Activated naive CD4-positive, alpha-beta T cell treated with anti-CD3 and anti-CD28 coated beads, Interleukin-2, amount 10 ng/mL, durations not matched to agents 7 days and 5 days (primary cell): ENCODE results near the gene LIPH.
A peak's percentile ranks its signal among the peaks of the same experiment; 100 is the strongest.
"Not testable (repeated sequence)": the region's sequence is repeated elsewhere in the genome, so short reads cannot be mapped to it uniquely, and the experiment has no call there.

Experiments
- CTCF ChIA-PET: fragments of 350-600 bp; sonication (Branson Sonifier 250); formaldehyde crosslinking; loops from one replicate; lab custom pipeline; 2021; ENCODE audit warnings: antibody characterized with exemption; lab: Charles Lee
- DNase-seq: peaks from one replicate; pipeline ENCODE4 v3.0.0-alpha.2; 2020
- H3K27ac Mint-ChIP-seq: one replicate; pipeline ENCODE4 v1.8.0; 2021; ENCODE audit warnings: mild to moderate bottlenecking, moderate library complexity, mixed read lengths
- H3K27me3 Mint-ChIP-seq: one replicate; pipeline ENCODE4 v1.8.0; 2021; ENCODE audit warnings: mild to moderate bottlenecking, mixed read lengths
- H3K36me3 Mint-ChIP-seq: one replicate; pipeline ENCODE4 v1.8.0; 2021; ENCODE audit warnings: mixed read lengths
- H3K4me1 Mint-ChIP-seq: one replicate; pipeline ENCODE4 v1.8.0; 2021; ENCODE audit warnings: mixed read lengths
- H3K4me3 Mint-ChIP-seq: one replicate; pipeline ENCODE4 v1.8.0; 2021; ENCODE audit warnings: mild to moderate bottlenecking, moderate library complexity, mixed read lengths
- H3K9me3 Mint-ChIP-seq: one replicate; pipeline ENCODE4 v1.8.0; 2021; ENCODE audit warnings: mixed read lengths

LIPH gene

DNA sequence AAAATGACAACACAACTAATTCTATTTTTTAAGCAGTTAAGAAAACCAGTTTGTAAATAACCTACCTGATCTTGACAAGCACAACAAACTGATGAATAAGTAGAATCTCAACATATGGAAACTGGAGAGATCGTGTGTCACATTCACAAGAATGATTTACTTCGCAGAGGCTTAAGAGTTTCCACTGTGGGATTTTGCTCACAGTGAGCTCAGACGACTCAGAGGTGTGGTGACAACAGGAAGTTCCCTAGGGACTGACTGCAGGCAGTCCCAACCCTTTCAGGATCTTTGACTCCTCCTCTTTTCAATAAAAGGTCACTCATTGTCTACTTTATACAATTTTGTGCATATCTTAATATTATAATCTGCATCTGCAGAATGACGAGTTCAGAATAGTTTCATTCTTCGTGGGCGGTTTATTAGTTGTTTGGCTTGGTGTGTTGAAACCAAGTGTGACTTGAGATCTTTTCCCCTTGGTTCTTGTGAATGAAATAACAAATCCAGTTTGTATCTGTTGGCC is at the start of gene LIPH:
LIPH (minus strand) TSS at position 231 of the 520 bp plus-strand sequence; CDS start at position 114, 117 bp downstream.
- CTCF ChIA-PET = interaction anchor here (1.2 kb wide), 1 partner anchor 92 kb away, joined by 3 read pairs; no protein-coding TSS in a partner anchor
- Mint-ChIP-seq H3K27ac (no peak within 1 kb of the TSS), H3K9me3 (no peaks in the 10 kb centered on the region), H3K27me3 (no peaks in the 10 kb centered on the region), H3K4me1 (peaks cover 2% of the 10 kb centered on the region), H3K4me3 (no peak within 1 kb of the TSS), H3K36me3 (no peaks in the 10 kb centered on the region)
- DNase-seq = no peak

DNA sequence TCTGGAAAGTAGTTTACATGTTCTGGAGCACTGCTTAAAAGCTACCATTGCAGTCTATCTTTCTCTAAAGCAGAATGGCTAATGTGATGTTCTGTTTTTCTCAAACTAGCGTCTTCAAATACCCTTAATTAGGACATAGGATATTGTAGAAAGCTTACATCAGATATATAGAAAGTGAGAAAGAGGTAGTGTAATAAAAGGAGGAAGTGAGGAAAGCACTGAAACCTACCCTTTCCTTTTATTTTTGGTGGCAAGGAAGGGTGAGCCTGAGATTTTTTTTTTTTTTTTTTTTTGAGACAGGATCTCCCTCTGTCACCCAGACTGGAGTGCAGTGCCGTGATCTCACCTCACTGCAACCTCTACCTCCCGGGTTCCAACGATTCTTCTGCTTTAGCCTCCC is 43.1 kb upstream of the LIPH start:
- Mint-ChIP-seq H3K9me3 (no peaks in the 10 kb centered on the region), H3K27ac (no peak overlapping the region), H3K4me3 (no peak overlapping the region), H3K27me3 (no peaks in the 10 kb centered on the region), H3K36me3 (peaks cover 17% of the 10 kb centered on the region), H3K4me1 (peaks cover 7% of the 10 kb centered on the region)
- no peak for DNase-seq
- CTCF ChIA-PET = no interaction called here

DNA sequence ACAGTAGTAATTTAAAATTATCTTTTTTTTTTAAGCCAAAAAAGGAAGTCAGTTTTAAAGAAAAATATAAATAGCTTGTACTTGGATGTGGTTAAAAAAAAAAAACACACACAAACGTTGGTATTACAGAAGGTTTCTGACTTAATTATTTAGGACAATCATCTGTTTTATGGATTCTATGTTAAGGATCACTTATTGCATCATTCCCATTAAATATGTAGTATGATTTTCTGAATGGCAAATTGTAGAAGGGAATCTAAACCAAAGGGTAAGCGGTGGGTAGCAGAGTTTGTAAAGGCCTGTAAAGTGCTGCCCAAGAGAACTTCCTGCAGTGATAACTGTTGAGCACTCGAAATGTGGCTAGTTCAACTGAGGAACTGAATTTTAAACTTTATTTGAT is 41.7 kb upstream of the LIPH start:
- Mint-ChIP-seq H3K9me3 (no peaks in the 10 kb centered on the region), H3K27ac (no peak overlapping the region), H3K36me3 (peaks cover 12% of the 10 kb centered on the region), H3K27me3 (no peaks in the 10 kb centered on the region), H3K4me1 (peaks cover 9% of the 10 kb centered on the region), H3K4me3 (no peak overlapping the region)
- CTCF ChIA-PET = no interaction called here
- no peak for DNase-seq

DNA sequence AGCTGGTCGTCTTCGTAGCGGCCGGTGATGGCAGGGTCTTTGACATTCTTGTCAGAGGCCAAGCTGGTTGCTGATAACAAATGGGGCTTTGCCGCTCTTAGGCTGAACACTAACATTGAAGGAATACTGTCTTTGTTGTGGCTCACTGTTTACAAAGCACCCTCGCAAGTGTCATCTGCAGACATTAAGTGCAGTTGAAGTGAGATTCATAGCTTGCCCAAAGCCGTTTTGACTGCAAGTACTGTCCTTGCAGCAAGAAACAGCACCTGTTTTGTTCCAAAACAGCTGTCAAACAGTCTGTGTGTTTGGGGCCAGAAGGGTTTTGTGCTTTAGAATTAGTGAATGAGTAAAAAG is 34.3 kb upstream of the LIPH start:
- Mint-ChIP-seq H3K4me3 (peak overlapping the region; percentile 77), H3K27ac (peak overlapping the region; percentile 89), H3K9me3 (no peaks in the 10 kb centered on the region), H3K27me3 (peaks cover 6% of the 10 kb centered on the region), H3K36me3 (peaks cover 4% of the 10 kb centered on the region), H3K4me1 (peaks cover 34% of the 10 kb centered on the region)
- CTCF ChIA-PET = interaction anchor here (0.6 to 2.2 kb wide), 7 partner anchors 10 to 605 kb away, joined by 3 to 11 read pairs (median 3); no protein-coding TSS in a partner anchor
- DNase-seq = no peak

DNA sequence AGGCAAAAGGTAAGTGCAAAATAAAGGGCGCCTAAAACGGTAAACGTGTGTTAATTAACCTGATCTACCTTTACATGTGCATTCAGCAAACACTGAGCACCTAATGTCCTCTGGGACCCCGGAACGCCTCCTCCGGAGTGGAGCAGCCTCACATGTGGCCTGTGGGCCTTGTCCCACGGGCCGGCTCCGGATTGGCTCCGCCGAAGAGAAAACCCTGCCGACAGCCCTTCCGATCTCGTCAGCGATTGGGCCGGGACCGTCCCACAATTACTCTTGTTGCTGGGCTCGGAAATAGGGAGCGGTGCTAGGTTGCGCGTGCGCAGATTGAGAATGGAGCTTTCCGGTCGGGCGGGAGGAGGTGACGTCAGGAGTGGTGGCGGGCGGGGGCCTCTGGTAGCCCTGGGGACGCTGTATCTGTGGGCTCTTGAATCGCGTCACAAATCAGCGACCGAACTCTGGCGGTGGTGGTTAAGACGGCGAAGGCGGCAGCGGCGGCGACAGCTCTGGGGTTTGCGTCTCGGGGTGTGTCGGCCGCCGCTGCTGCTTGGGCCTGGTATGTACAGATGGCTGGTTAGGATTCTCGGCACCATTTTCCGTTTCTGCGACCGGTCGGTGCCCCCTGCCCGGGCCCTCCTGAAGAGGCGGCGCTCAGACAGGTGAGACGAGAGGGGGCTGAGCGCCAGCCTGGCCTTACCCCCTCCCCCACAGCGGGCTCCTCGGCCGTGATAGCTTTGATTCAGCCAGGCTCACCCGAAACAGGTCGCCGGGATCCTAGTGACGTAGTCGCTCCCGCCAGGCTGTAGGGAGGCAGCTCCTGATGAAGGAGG is 33.7 kb upstream of the LIPH start, which contains the start of gene SENP2:
SENP2 (plus strand) TSS at position 437 of the 827 bp plus-strand sequence; CDS start at position 556, 119 bp downstream.
- H3K36me3 Mint-ChIP-seq = peaks cover 4% of the 10 kb centered on the region
- H3K4me1 Mint-ChIP-seq = peaks cover 34% of the 10 kb centered on the region

DNA sequence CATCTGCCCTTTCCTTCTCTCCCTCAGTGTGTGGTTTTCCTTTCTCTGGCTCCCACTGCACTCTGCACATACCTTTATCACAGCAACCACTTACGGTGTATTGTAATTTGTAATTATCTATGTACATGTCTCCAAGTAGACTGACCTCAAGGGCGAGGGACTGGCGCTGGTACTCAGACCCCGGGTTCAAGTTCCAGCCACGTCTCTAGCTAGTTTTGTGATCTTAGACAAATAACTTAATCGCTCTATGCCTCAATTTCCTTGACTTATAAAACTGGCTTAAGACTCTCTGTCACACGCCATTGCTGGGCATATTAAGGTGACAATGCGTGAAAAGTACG is 33.1 kb upstream of the LIPH start:
- Mint-ChIP-seq H3K27ac (peak overlapping the region; percentile 89), H3K4me3 (peak overlapping the region; percentile 77), H3K4me1 (peaks cover 34% of the 10 kb centered on the region), H3K27me3 (peaks cover 6% of the 10 kb centered on the region), H3K9me3 (no peaks in the 10 kb centered on the region), H3K36me3 (peaks cover 2% of the 10 kb centered on the region)
- CTCF ChIA-PET = interaction anchor here (1.6 kb wide), 1 partner anchor 125 kb away, joined by 3 read pairs; no protein-coding TSS in a partner anchor
- no peak for DNase-seq

More for the DNA sequence above, 33.7 kb upstream of the LIPH start, which contains the start of gene SENP2:
- Mint-ChIP-seq H3K4me3 (peak within 1 kb of the TSS; percentile 77), H3K9me3 (no peaks in the 10 kb centered on the region), H3K27me3 (peaks cover 6% of the 10 kb centered on the region), H3K27ac (peak within 1 kb of the TSS; percentile 89)
- CTCF ChIA-PET = interaction anchor here (0.8 to 2.2 kb wide), 4 partner anchors 10 to 126 kb away, joined by 3 to 11 read pairs (median 4); no protein-coding TSS in a partner anchor
- peak; percentile 100 for DNase-seq

DNA sequence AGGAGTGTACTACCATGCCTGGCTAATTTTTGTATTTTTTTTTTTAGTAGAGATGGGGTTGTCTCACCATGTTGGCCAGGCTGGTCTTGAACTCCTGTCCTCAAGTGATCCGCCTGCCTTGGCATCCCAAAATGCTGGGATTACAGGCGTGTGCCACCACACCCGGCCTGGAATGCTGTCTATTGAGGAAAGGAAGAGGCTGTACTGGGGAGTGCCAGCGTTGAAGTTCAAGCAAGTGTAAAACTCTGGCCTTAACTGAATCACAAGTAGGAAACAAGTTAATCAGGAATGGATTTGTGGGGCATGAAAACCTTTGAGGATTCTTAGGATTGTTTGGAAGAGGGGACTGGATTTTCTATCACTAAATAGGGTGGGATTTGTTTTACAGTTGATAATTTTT is 32.3 kb upstream of the LIPH start:
- peaks cover 2% of the 10 kb centered on the region for H3K36me3 Mint-ChIP-seq
- H3K9me3 Mint-ChIP-seq = no peaks in the 10 kb centered on the region
- CTCF ChIA-PET = no interaction called here
- H3K4me1 Mint-ChIP-seq = peaks cover 34% of the 10 kb centered on the region
- DNase-seq = no peak
- peak overlapping the region; percentile 27 for H3K4me3 Mint-ChIP-seq
- peaks cover 6% of the 10 kb centered on the region for H3K27me3 Mint-ChIP-seq
- H3K27ac Mint-ChIP-seq = peak overlapping the region; percentile 89

DNA sequence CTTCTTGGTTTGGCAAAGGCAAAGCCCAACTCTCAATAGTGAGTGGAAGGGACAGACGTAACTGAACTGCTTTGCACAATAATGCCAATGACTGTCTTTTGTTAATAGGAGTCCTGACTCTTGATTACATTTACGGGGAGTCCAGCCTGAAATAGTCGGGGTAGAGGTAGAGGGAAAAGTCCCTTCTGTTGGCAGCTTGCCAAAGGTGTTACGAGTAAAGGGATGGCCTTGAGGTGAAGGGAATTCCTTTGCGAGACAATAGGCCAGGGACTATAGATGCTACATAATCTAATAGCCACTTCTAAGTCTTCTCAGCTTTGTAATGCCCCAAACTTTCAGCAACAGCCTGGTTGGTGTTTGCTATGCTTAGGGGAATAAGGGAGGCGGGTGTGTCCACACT is 31.5 kb upstream of the LIPH start:
- CTCF ChIA-PET = no interaction called here
- peaks cover 31% of the 10 kb centered on the region for H3K4me1 Mint-ChIP-seq
- H3K4me3 Mint-ChIP-seq = no peak overlapping the region
- H3K27me3 Mint-ChIP-seq = peaks cover 6% of the 10 kb centered on the region
- no peak overlapping the region for H3K27ac Mint-ChIP-seq
- DNase-seq = no peak
- H3K9me3 Mint-ChIP-seq = no peaks in the 10 kb centered on the region
- peaks cover 2% of the 10 kb centered on the region for H3K36me3 Mint-ChIP-seq

DNA sequence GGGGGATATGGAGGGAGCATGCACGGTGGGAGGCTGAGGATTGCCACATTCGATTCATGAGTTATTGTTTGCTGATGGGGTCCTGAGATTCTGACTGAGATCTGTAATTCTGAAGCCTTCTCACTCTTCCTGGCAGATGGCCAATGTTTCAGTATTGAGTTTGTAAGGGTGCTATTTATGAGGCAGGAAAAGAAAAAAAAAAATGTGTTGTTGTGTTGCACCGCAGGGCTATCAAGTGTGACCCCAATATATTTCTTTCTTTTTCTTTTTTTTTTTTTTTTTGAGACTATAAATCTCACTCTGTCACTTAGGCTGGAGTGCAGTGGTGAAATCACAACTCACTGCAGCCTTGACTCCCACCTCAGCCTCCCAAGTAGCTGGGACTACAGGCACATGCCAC is 30.5 kb upstream of the LIPH start:
- Mint-ChIP-seq H3K4me3 (no peak overlapping the region), H3K27ac (no peak overlapping the region), H3K9me3 (no peaks in the 10 kb centered on the region), H3K27me3 (peaks cover 6% of the 10 kb centered on the region), H3K36me3 (peaks cover 2% of the 10 kb centered on the region), H3K4me1 (peaks cover 24% of the 10 kb centered on the region)
- no peak for DNase-seq
- CTCF ChIA-PET = no interaction called here

DNA sequence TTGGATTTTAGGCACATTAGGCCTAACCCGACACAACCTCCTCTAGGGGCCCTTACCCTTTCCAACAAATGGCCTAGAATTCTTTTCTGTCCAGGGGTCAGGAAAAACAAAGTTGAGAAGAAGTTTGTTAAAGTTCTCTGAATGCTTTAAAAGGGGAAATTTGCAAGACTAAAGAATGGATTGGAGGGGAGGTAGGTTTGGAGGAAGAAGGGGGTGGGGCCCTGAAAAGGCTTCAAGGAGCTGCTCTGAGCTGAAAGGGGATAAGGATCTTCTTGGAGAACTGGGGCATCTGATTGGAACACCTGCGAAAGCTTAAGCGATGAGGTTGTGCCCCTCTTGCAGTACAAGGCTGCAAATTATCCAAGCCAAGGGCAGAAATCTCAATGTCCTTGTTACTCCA is 29.8 kb upstream of the LIPH start:
- DNase-seq = no peak
- peaks cover 21% of the 10 kb centered on the region for H3K4me1 Mint-ChIP-seq
- CTCF ChIA-PET = no interaction called here
- no peaks in the 10 kb centered on the region for H3K9me3 Mint-ChIP-seq
- H3K27me3 Mint-ChIP-seq = peaks cover 6% of the 10 kb centered on the region
- no peak overlapping the region for H3K27ac Mint-ChIP-seq
- no peak overlapping the region for H3K4me3 Mint-ChIP-seq
- H3K36me3 Mint-ChIP-seq = peaks cover 2% of the 10 kb centered on the region

DNA sequence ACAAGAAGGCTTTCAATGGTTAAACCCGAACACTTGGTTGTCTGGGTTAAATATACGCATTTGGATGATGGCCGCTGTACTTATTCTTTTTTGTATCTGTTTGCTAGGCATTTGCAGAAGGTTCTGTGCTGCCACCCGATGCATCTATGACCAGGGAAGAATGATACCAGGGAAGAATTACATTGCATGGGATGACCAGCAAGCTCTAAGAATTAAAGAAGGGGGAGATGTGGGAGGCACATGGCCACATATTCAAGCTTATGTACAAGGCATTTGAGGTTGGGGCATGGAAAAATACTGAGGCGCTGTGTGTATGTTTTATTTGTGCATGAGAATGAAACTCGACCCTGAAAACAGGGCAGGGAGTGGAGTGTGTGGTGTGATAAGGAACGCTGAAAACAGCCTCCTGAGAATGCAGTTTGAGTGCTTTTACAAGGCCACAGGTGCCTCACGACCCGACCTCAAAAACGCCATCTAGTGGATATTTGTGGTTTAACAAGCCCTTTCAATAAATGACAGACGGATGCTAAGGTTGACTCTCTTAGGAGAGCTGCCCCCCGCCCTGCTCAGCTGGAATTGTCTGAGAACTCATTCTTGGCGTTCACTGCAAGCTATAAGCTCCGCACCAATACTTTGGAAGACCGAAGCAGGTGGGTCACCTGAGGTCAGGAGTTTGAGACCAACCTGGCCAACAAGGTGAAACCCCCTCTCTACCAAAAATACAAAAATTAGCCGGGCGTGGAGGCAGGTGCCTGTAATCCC is 22.9 kb upstream of the LIPH start:
- CTCF ChIA-PET = interaction anchor here (0.9 to 2.1 kb wide), 12 partner anchors 12 to 222 kb away, joined by 3 to 18 read pairs (median 4); partner anchors contain the start of gene SENP2
- not testable (repeated sequence) for H3K27ac Mint-ChIP-seq, H3K27me3 Mint-ChIP-seq, H3K36me3 Mint-ChIP-seq, H3K4me1 Mint-ChIP-seq, H3K4me3 Mint-ChIP-seq
- peak; percentile 54 for DNase-seq
- peaks cover 14% of the 10 kb centered on the region for H3K9me3 Mint-ChIP-seq

DNA sequence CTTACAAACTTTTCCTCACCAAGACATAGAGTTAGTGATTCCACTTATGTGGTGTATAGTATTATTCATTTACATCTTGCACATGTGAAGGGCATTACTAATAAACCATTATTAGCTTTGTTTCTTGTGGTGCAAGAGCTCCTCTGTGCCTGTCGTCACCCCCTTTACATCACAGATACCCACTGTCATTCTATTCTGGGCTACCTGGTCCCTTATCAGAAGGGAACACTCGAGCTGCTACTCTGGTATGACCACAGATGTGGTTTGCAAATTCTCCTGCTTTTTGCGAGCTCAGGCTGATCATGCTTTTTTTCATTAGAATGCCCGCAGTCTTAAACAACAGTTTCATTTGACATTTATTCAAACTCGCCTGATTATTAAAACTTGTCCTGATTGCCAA is 19.8 kb upstream of the LIPH start:
- Mint-ChIP-seq H3K9me3 (peaks cover 17% of the 10 kb centered on the region), H3K27ac (no peak overlapping the region), H3K4me1 (no peaks in the 10 kb centered on the region), H3K27me3 (peaks cover 3% of the 10 kb centered on the region), H3K4me3 (no peak overlapping the region), H3K36me3 (no peaks in the 10 kb centered on the region)
- DNase-seq = no peak
- CTCF ChIA-PET = interaction anchor here (1.8 kb wide), 1 partner anchor 14 kb away, joined by 8 read pairs; no protein-coding TSS in a partner anchor

DNA sequence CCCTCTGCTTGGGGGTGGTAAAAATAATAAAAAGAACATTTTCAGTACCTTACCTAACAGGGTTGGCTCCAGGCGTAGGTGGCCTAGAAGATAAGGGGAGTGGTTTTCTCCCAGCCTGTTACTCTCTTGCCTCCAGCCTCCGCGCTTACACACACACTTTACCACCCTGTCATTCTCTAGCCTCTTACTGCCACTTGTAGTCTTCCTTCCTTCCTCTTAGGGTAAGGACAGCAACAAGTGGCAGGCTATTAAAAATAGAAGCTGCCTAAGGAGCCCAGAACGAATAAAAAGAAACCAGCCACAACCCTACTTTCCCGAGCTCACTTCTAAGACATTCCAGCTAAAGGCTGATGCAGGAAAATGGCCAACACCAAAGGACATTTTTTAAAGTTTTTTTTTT is 9.6 kb upstream of the LIPH start:
- H3K4me1 Mint-ChIP-seq = peaks cover 18% of the 10 kb centered on the region
- no peak overlapping the region for H3K4me3 Mint-ChIP-seq
- no peaks in the 10 kb centered on the region for H3K36me3 Mint-ChIP-seq
- CTCF ChIA-PET = interaction anchor here (1.2 kb wide), 1 partner anchor 8 kb away, joined by 3 read pairs; no protein-coding TSS in a partner anchor
- H3K27ac Mint-ChIP-seq = no peak overlapping the region
- H3K27me3 Mint-ChIP-seq = peaks cover 20% of the 10 kb centered on the region
- no peaks in the 10 kb centered on the region for H3K9me3 Mint-ChIP-seq
- DNase-seq = no peak

DNA sequence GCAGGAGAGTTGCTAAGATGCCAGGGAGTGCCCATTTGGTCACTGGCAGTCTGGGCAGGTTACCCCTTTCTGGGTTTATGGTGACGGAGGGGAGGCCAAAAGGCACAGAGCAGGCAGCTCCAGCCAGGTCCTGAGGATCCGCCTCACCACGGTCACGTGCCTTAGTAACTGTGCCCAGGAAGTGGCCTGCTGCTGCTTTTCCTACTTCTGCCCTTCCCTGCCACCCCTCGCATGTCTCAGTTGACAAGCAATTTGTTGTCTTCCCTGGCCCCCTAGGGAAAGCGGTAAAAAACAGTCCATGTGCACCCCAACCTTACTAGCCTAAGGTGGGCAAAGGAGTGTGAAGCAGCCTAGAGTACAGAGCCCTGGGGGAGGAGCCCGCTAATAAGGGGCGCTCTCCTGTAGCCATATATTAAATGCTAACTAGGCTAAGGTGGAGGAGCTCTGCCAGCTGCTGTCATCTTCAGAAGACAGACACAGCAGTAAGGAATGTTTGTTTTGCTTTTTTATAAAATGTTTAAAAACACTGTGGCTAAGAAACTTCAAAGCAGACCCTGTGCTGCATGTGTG is 9.1 kb upstream of the LIPH start:
- H3K27me3 Mint-ChIP-seq = peaks cover 20% of the 10 kb centered on the region
- H3K27ac Mint-ChIP-seq = no peak overlapping the region
- no peak overlapping the region for H3K4me3 Mint-ChIP-seq
- H3K36me3 Mint-ChIP-seq = no peaks in the 10 kb centered on the region
- CTCF ChIA-PET = interaction anchor here (1.2 kb wide), 1 partner anchor 9 kb away, joined by 3 read pairs; no protein-coding TSS in a partner anchor
- H3K9me3 Mint-ChIP-seq = no peaks in the 10 kb centered on the region
- DNase-seq = peak; percentile 27
- H3K4me1 Mint-ChIP-seq = peaks cover 18% of the 10 kb centered on the region
